HepG2 (cell line): ENCODE measurements around the gene EXOC3. TPM values are rescaled to one million over a fixed set of nuclear protein-coding genes. Genes with fewer than 3 reads are reported as not detected.

ENCODE experiments used
- ATAC-seq: fragments of 200-7000 bp; cut with Tn5 transposase; 3 replicates; pipeline ENCODE4 v1.9.1; 2020; ENCODE audit warnings: mild to moderate bottlenecking, moderate library complexity
- BruUV-seq: library from RNA; stranded (reverse); fragments of 400-500 nt; replicated peaks from 2 replicates; lab custom pipeline; 2021; lab: Mats Ljungman, UMichigan
- CTCF ChIA-PET: fragments of 300-600 bp; formaldehyde crosslinking; extraction: SDS; loops from one replicate; lab custom pipeline; 2021; ENCODE audit warnings: low total read pairs, inconsistent platforms, low intra/inter-chr PET ratio; lab: Yijun Ruan, JAX
- POLR2A ChIA-PET: fragments of 350-600 bp; sonication (Branson Sonifier 250); formaldehyde crosslinking; loops from one replicate; lab custom pipeline; 2020; ENCODE audit warnings: antibody characterized with exemption, inconsistent platforms; lab: Yijun Ruan, JAX
- DNase-seq: peaks from one replicate; pipeline ENCODE4 v3.0.0-alpha.2; 2015; ENCODE audit warnings: low spot score
- FAIRE-seq: peaks from 3 replicates; lab custom pipeline; 2011; peaks lifted over from hg19 to GRCh38; lab: Jason Lieb, UNC
- H2AFZ ChIP-seq: one replicate; pipeline ENCODE4 v1.6.1; 2011; ENCODE audit warnings: low read length, inconsistent platforms
- H3K27ac ChIP-seq: fragments of 300-600 bp; 3 replicates; pipeline ENCODE4 v1.8.0; 2011; ENCODE audit warnings: mixed run types, mild to moderate bottlenecking, mixed read lengths, low read length, inconsistent platforms; ENCODE audit not compliant: insufficient read depth; ENCODE audit errors: extremely low read length
- H3K27me3 ChIP-seq, 2 experiments: fragments of 200-600 bp in 1 of 2; 2 replicates in 1 of 2; 3 replicates in 1 of 2; pipeline versions ENCODE4 v1.6.0 to v1.8.0; 2011; ENCODE audit warnings: low read length in 2 of 2, mild to moderate bottlenecking in 2 of 2, moderate library complexity in 2 of 2, inconsistent platforms in 1 of 2; ENCODE audit not compliant: insufficient read depth in 2 of 2, control insufficient read depth in 1 of 2
- H3K36me3 ChIP-seq, 2 experiments: fragments of 200-600 bp in 1 of 2; replicated peaks in 1 of 2; 2 replicates in 1 of 2; 3 replicates in 1 of 2; pipeline versions ENCODE4 v1.5.1 to v1.8.0; 2011; ENCODE audit warnings: low read length in 2 of 2, inconsistent platforms in 1 of 2; ENCODE audit not compliant: insufficient read depth in 2 of 2, control insufficient read depth in 1 of 2
- H3K4me1 ChIP-seq: 2 replicates; pipeline ENCODE4 v1.5.1; 2012; ENCODE audit warnings: low read length, inconsistent platforms; ENCODE audit not compliant: insufficient read depth
- H3K4me2 ChIP-seq: 2 replicates; pipeline ENCODE4 v1.6.0; 2011; ENCODE audit warnings: low read depth, low read length, inconsistent platforms
- H3K4me3 ChIP-seq, 3 experiments: fragments of 200-600 bp in 1 of 3; sonication (generic), shearing (Covaris generic) in 1 of 3; replicated peaks in 1 of 3; 2 replicates each; pipeline ENCODE4 v1.5.1; 2011 to 2016; ENCODE audit warnings: low read length in 3 of 3, inconsistent platforms in 2 of 3, low read depth in 2 of 3, mild to moderate bottlenecking in 2 of 3, control low read depth in 1 of 3, mixed read lengths in 1 of 3; ENCODE audit not compliant: insufficient read depth in 1 of 3
- H3K79me2 ChIP-seq: one replicate; pipeline ENCODE4 v1.6.1; 2011; ENCODE audit warnings: low read length, inconsistent platforms; ENCODE audit not compliant: insufficient read depth
- H3K9ac ChIP-seq: 2 replicates; pipeline ENCODE4 v1.6.0; 2011; ENCODE audit warnings: mild to moderate bottlenecking, low read depth, low read length, inconsistent platforms; ENCODE audit not compliant: insufficient read depth
- H3K9me3 ChIP-seq: 2 replicates; pipeline ENCODE4 v1.5.1; 2012; ENCODE audit warnings: mild to moderate bottlenecking, low read length
- H4K20me1 ChIP-seq: 2 replicates; pipeline ENCODE4 v1.6.0; 2011; ENCODE audit warnings: inconsistent platforms, mild to moderate bottlenecking, low read length, moderate library complexity; ENCODE audit not compliant: insufficient read depth
- ETS1 ChIP-seq: sonication (generic); formaldehyde crosslinking; IDR thresholded peaks from 2 replicates; pipeline ENCODE4 v1.4.0; 2020; ENCODE audit warnings: missing genetic modification reagents
- KLF13 ChIP-seq: sonication (generic); formaldehyde crosslinking; IDR thresholded peaks from 2 replicates; pipeline ENCODE4 v1.4.0; 2020; ENCODE audit warnings: mild to moderate bottlenecking, missing genetic modification reagents
- MYPOP ChIP-seq: sonication (generic); formaldehyde crosslinking; IDR thresholded peaks from 2 replicates; pipeline ENCODE4 v1.8.1; 2023; ENCODE audit warnings: mild to moderate bottlenecking, moderate library complexity, missing genetic modification reagents
- ZC3H4 ChIP-seq: sonication (generic); formaldehyde crosslinking; IDR thresholded peaks from 2 replicates; pipeline ENCODE4 v1.4.0; 2020; ENCODE audit warnings: missing genetic modification reagents, borderline replicate concordance
- ZNF557 ChIP-seq: sonication (generic); formaldehyde crosslinking; IDR thresholded peaks from 2 replicates; pipeline ENCODE4 v1.4.0; 2020; ENCODE audit warnings: missing genetic modification reagents
- ZNF589 ChIP-seq: sonication (generic); formaldehyde crosslinking; conservative IDR thresholded peaks from 2 replicates; pipeline ENCODE4 v1.8.0; 2022; ENCODE audit warnings: mild to moderate bottlenecking, moderate library complexity, missing genetic modification reagents
- WGBS: methylation state at CpG from one replicate; pipeline ENCODE4 v1.1.6; 2017; ENCODE audit warnings: low lambda C conversion rate; 5-methylcytosine and 5-hydroxymethylcytosine counted together
- in situ Hi-C: cut with HindIII; loops from 2 replicates; pipeline ENCODE4 v1.10.0; 2017; ENCODE audit warnings: low pct_unique_long_range_greater_than_20kb; ENCODE audit not compliant: extremely low pct_ligation_motif_present
- intact Hi-C: fragments of 100-400 bp; cut with micrococcal nuclease; formaldehyde crosslinking; loops from one replicate; pipeline ENCODE4 v1.10.0; 2022; ENCODE audit not compliant: unreplicated experiment
- polyA plus RNA-seq, 8 experiments: library from polyadenylated mRNA; depleted of rRNA in 3 of 8; stranded (reverse) in 7 of 8; unstranded in 1 of 8; fragments of >200 nt; fragmentation: Illumina TruSeq in 4 of 8; extraction: Trizol in 4 of 8; gene quantifications; 2 replicates each; pipeline versions ENCODE4 v1.2.1 to v1.2.3, GENCODE V29; 2011 to 2016; ENCODE audit warnings: low read depth in 4 of 8, missing spikeins in 1 of 8, mixed read lengths in 1 of 8; ENCODE audit not compliant: insufficient read depth in 1 of 8
- total RNA-seq, 5 experiments: library from RNA; depleted of rRNA; stranded (reverse); fragments of >200 nt; fragmentation: Illumina TruSeq; extraction: Trizol; gene quantifications; 2 replicates each; pipeline ENCODE4 v1.2.3, GENCODE V29; 2016; ENCODE audit warnings: low read depth in 1 of 5
- TF ChIP-seq, protein P1 (sequence below): sonication (generic); formaldehyde crosslinking; IDR thresholded peaks from 2 replicates; pipeline ENCODE4 v1.9.0; 2021; ENCODE audit warnings: missing genetic modification reagents, borderline replicate concordance

The EXOC3 gene
- total and polyA plus RNA-seq, 2 of the 13 experiments (the other 11 are each of a cell fraction or from before 2014, with no cell fraction given): 9.2 to 20.5 TPM

- no peak for TF ChIP-seq ZC3H4 (CRISPR knock-in tag)
- no peak for TF ChIP-seq ETS1 (CRISPR knock-in tag)
- TF ChIP-seq MYPOP: no peak
- TF ChIP-seq KLF13 (CRISPR knock-in tag): no peak
- TF ChIP-seq ZNF557 (CRISPR knock-in tag): no peak
- TF ChIP-seq ZNF589 (CRISPR knock-in tag): no peak
- TF ChIP-seq, protein P1, sequence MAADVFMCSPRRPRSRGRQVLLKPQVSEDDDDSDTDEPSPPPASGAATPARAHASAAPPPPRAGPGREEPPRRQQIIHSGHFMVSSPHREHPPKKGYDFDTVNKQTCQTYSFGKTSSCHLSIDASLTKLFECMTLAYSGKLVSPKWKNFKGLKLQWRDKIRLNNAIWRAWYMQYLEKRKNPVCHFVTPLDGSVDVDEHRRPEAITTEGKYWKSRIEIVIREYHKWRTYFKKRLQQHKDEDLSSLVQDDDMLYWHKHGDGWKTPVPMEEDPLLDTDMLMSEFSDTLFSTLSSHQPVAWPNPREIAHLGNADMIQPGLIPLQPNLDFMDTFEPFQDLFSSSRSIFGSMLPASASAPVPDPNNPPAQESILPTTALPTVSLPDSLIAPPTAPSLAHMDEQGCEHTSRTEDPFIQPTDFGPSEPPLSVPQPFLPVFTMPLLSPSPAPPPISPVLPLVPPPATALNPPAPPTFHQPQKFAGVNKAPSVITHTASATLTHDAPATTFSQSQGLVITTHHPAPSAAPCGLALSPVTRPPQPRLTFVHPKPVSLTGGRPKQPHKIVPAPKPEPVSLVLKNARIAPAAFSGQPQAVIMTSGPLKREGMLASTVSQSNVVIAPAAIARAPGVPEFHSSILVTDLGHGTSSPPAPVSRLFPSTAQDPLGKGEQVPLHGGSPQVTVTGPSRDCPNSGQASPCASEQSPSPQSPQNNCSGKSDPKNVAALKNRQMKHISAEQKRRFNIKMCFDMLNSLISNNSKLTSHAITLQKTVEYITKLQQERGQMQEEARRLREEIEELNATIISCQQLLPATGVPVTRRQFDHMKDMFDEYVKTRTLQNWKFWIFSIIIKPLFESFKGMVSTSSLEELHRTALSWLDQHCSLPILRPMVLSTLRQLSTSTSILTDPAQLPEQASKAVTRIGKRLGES (CRISPR knock-in tag): no peak
- TF ChIP-seq, all 625 proteins: peak for 0
- no peak overlapping the region for H3K9ac ChIP-seq
- H3K79me2 ChIP-seq: no peaks in the 10 kb centered on the region
- no peak overlapping the region for H2AFZ ChIP-seq
- H3K4me3 ChIP-seq: no peak overlapping the region
- WGBS: 80% methylated on average over 10 of the region's 11 CpGs
- DNase-seq (no peak), FAIRE-seq (no peak), ATAC-seq (no peak)
- CTCF ChIA-PET: no interaction called here
- H3K4me1 ChIP-seq: no peaks in the 10 kb centered on the region
- no peak overlapping the region for H3K4me2 ChIP-seq
- H4K20me1 ChIP-seq: no peaks in the 10 kb centered on the region
- in situ Hi-C loops: no loop called here
- no peaks in the 10 kb centered on the region for H3K27me3 ChIP-seq
- intact Hi-C loops: no loop called here
- POLR2A ChIA-PET: no interaction called here
- H3K27ac ChIP-seq: no peak overlapping the region
- no peaks in the 10 kb centered on the region for H3K36me3 ChIP-seq
- no TSS peak for BruUV-seq
- H3K9me3 ChIP-seq: no peaks in the 10 kb centered on the region
These were observed 18.5 kb upstream of the EXOC3 start for GRCh38 chr5:424301-425110.
